ENCODE measurements around the gene EMC7.

DNA sequence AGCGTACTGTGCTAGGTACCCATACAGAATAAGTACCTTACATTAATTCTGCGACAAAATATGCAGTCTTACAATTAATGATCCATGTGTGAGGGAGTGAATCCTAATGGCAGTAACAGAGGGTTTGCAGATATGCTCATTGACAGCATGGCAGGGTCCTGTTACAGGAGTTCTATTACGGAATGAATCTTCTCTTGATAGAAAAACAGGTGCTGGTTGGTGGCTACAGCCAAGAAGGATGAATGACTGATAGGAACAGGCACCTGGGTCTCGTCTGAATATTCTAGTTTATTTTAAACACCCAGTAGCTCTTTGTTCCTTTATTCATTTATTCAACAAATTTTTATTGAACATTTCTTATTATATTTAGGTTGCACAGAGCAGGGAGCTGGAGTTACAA, 23.0 kb upstream of the EMC7 start:
- TF ChIP-seq POLR2AphosphoS5 (IDR thresholded peaks at IDR 0.05; ENCODE audit: borderline replicate concordance, low read depth, low read length): no peak
- TF ChIP-seq EZH2 (IDR thresholded peaks at IDR 0.05): no peak
- no peak for TF ChIP-seq FOXP2 (optimal IDR thresholded peaks at IDR 0.05; ENCODE audit: control extremely low read depth, extremely low read length, insufficient read depth)

Measured in SK-N-MC (cell line).